EH (cell line): ENCODE results near the gene INTS1.
"Not testable (repeated sequence)": the region's sequence is repeated elsewhere in the genome, so short reads cannot be mapped to it uniquely, and the experiment has no call there.

Experiments
- DNase-seq: peaks from one replicate; pipeline ENCODE4 v3.0.0-alpha.2; 2015; ENCODE audit warnings: low read depth

Gene INTS1

DNA sequence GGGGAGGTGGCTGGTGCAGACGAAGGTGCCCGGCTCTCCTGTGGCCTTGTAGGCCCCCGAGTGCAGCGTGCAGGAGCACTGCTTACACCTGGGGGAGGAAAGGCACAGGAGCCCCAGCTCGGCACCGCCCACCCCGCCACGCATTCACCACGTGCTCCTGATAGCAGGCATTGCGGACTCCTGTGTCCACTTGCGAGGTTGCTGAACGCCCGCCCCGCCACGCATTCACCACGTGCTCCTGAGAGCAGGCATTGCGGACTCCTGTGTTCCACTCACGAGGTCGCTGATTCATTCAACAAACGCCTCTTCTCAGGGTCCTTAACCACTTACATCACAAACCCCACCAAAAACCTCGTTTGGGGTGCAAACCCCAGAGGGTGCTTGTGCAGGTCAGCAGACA is 58.8 kb downstream of the INTS1 start:
- DNase-seq = no peak

GRCh38 chr7:1444925-1445322 is 59.3 kb downstream of the INTS1 start:
- no peak for DNase-seq

DNA sequence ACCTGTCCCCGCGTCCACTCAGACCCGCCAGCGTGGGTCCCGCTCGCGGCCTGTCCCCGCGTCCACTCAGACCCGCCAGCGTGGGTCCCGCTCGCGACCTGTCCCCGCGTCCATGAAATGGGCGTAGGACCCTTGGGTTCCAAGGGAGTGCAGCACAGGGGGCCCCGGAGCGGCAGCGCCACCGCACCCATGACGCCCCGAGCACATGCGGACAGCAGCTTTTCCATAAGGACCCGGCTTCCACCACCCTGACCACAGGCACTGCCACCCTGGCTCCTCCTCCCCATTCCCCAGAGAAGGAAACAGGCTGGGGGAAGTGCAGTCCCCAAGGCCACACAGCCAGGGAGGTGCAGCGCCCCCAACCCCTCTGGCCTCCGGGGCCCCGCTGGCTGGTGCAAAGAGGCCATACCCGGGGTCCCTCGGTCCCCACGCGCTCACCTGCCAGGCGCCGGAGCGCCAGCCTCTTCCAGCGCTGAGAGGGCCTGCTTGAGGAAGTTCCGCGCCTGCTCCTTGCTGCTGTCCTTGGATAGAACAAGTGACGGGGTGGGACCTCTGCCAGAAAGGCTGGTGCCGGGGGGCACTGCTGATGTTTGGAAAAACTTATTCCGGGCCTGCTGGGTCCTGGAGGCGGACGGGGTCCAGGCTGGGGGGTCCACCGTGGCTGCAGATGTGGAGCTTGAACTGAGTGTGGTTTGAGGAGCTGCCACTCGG is 59.8 kb downstream of the INTS1 start:
- no peak for DNase-seq

DNA sequence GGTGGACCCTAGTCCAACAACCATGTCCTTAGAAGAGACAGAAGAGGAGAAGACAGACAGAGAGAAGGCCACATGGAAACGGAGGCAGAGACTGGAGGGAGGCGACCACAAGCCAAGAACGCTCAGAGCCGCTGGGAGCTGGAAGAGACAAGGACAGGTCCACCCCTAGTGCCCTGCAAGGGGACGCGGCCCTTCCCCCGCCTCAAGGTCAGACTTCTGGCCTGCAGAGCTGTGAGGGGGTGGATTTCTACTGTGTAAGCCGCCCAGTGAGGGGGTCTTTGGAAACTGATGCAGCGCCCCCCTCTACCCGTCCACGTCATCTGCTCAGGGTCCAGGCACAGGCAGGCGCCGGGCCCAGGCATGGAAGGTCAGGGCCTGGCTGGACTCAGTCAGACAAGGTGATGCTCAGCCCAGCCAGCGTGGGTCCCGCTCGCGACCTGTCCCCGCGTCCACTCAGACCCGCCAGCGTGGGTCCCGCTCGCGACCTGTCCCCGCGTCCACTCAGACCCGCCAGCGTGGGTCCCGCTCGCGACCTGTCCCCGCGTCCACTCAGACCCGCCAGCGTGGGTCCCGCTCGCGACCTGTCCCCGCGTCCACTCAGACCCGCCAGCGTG is 60.5 kb downstream of the INTS1 start:
- DNase-seq = not testable (repeated sequence)

- no peak for DNase-seq
Measured at GRCh38 chr7:1442355-1443124, 61.6 kb downstream of the INTS1 start.

DNA sequence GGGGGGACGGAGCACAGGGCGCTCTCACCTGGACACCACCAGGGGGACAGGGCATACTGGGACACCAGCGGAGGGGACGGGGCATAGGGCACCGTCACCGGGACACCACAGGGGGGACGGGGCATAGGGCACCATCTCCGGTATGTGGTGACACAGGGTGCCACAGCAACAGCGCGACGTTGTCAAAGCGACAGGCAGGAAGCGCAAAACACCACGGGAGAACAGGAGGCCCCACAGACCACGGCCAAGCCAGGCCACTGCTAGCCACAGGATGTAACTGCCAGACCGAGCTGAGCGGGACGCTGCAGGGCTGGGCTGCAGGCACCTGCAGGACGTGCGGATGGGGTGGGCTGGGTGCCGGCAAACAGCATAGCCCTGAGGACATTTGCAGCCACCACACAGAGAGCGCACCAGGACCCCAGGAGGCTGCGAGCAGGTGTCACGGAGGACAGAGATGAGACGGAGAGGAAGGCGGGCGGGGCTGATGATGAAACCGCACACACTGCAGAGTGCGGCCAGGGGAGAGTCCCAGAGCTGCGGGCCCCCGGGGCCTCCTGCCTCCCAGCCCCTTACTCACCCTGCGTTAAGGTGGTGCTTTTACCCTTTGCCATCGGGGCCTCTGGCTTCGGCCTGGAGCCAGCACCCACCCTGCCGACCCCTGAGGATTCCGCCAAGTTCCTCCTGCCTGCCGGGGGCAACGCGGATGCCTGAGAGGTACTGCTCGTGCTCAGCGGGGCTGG is 62.4 kb downstream of the INTS1 start:
- DNase-seq = no peak

- DNase-seq = no peak
Measured at GRCh38 chr7:1440620-1441019, 63.6 kb downstream of the INTS1 start.

- no peak for DNase-seq
Measured at GRCh38 chr7:1439373-1440363, 64.5 kb downstream of the INTS1 start.

DNA sequence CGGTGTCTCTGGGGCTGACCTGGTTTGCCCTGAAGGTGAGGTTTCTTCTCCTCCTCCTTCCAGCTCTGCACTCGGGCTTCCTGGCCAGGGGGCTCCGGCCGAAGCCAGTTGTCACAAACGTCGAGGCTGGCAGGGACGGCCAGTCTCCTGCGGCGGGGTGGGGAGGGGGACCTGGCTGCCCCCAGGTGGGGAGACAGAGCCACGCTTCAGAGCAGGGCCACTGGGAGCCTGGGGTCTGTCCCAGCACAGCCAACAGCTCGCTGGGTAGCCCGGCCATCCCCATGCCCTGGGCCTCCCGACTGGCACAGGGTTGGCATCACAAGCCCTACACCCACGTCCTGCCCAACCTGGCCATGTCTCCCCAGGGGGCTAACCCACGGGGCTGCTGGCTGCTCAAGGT is 65.4 kb downstream of the INTS1 start:
- DNase-seq = no peak

DNA sequence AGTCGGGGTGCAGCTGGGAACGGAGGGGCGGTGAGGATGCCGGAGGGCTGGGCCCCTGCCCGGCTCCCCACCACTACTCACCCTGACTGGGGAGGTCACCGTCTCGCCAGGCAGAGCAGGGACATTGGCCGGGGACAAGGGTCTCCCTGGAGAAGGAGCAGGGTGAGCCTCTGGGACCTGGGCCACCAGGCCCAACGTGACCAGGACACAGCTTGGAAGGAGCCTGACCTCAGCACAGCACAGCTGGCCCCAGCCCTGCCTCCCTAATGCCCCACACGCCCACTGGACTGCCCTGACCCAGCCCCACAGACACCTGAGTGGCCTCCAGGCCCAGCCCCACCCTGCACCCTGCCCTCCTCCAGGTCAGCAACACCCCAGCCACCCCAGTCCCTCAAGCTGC is 66.0 kb downstream of the INTS1 start:
- no peak for DNase-seq

DNA sequence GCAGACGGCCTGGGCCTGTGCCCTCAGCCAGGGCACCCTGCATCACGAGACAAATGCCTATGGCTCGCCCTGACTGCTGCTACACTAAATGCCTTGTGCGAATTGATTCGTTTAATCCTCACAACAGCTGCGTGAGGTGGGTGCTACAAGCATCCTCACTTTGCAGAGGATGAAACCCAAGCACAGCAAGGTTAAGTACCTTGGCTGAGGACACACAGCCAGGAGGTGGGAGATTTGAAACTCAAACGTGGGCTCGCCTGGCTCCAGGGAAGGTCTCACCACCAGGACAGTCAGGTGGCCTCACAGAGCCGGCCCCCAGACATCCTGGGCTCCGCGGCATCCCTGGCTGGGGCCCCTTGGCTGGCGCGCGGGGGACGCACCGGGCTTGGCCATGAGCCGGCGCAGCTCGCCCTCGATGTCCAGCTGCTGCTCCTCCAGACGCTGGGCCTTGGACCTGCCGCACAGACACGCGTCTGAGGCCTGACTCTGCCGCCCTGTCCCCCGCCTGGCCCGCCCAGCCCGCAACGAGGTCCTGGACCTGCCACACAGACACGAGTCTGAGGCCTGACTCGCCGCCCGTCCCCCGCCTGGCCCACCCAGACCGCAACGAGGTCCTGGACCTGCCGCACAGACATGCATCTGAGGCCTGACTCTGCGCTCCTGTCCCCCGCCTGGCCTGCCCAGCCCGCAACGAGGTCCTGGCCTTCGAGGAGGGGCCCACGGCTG is 66.9 kb downstream of the INTS1 start:
- DNase-seq = no peak

DNA sequence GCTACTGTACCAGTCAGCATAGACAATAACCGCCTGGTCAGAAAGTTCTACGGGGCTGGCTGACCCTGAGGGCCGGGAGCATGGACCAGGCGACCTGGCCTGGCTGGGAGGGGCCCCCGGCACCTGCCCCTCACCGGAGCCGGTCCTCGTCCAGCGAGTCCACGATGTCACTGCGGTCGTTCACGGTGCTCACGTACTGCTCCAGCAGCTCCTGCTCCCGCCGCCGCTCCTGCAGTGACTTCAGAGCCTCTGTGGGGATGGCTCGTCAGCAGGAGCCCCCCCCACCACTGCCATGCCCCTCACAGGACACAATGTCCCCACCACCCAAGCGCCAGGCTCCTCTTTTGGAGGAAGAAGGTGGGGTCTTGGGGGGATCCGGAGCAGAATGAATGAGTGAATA is 67.6 kb downstream of the INTS1 start:
- no peak for DNase-seq

DNA sequence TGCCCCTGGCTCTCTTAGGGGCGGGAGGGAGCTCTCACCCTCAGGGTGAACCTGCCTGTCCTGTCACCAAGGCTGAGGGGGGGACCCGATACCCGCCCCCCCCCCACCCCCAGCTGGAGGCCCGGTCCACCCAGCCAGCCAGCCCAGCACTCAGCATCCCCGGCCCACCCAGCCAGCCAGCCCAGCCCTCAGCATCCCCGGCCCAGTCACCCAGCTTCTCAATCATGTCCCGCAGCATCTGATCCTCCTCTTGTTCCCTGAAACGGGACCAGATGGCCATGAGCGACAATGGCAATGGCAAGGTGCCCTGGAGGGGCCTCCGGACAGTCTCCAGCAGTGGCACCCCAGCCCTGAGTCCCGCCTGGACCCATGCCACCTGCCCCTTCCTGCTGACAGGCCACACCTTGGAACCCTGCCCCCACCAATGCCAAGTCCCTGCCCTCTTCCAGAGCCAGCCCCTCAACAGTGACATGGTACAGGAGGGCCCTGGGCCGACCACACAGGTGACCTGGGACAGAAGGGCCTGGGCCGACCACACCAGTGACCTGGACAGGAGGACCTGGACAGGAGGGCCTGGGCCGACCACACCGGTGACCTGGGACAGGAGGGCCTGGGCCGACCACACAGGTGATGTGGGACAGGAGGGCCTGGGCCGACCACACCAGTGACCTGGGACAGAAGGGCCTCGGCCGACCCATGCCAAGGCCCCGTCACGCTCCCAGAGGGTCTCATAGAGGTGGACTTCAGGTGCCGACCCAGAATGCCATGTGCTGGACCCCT is 69.1 kb downstream of the INTS1 start:
- no peak for DNase-seq

- no peak for DNase-seq
Measured at GRCh38 chr7:1434165-1434718, 69.9 kb downstream of the INTS1 start.

DNA sequence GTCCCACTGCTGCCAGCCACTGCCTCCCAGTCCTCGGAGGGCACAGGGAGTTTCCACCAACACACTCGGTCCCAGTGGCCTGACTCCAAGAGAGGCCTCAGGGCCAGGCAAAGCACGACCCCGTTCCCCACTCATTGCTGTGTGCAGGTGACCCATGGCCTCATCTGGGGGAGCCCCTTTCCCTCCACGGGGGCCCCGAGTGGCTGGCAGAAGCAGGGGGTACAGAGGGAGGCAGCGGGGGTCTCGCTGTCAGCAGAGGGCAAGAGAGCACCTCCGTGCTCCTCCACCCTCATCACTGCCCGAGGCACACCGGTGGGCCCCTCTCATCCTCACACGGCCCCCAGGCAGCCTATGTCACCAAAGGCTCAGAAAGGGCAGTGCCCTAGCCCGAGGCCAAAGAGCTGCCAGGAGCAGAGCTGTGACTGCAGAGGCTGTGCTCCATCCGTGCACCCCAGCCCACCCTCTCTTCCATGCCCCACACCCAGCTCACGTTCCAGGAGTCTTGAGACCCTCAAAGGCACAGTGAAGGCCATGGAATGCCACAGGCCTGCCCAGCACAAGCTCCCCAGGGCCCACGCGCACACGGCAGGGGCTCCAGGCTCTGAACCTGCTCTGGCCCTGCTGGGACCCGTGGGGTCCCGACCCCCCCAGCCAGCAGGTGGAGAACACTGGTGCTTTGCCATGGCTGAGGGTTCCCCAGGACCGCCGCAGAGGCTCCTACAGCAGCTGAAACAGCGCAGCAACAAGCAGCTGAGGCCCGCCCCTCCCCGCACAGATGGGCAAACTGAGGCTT is 70.9 kb downstream of the INTS1 start:
- DNase-seq = no peak

- peak; percentile 57 for DNase-seq
Measured at GRCh38 chr7:1432411-1433082, 71.6 kb downstream of the INTS1 start.

DNA sequence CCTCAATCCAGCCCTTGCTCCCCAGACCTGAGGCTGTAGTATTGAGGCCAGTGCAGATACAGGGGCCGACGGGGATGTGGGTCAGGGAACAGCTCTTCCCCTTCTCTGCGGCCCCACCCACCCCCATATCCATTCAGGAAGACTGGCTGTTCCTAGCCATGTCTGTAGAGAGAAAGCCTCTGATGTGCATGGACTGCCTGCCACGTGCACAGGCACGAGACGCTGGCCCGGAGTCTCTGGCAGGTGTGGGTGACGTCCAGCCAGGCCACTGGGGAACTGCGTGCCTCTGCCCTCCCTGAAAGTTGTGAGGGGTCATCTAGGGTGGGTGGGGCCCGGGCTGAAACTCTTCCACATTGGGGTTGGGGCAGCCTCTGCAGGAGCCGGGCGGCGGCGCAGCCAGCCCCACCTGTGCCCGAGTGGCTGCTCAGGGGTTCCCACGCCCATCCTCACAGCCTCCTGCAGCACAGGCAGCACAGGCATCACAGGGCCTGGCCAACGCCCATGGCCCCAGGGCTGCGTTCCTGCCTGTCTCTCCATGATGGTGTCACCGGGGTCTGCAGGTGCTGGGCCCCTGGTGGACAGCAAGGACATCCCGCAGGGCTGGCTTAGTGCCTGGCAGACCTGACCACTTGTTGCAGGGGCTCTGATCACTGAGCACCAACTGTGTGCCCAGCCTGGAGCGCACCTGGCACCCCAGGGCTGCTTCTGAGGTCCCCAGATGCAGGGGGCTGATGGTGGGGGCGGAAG is 72.4 kb downstream of the INTS1 start:
- no peak for DNase-seq
